H9 (cell line): ENCODE data around the gene HSDL2. TPM values are rescaled to one million over a fixed set of nuclear protein-coding genes. Genes with fewer than 3 reads are reported as not detected.

Source experiments
- DNase-seq: peaks from one replicate; pipeline ENCODE4 v3.0.0-alpha.2; 2017
- H2AFZ ChIP-seq: one replicate; pipeline ENCODE4 v1.6.1; 2013; ENCODE audit warnings: mild to moderate bottlenecking, low read length, control low read depth, moderate library complexity
- H2AK5ac ChIP-seq: 2 replicates; pipeline ENCODE4 v1.6.1; 2013; ENCODE audit warnings: low read length, control low read depth, mixed read lengths; ENCODE audit not compliant: insufficient read length
- H2BK120ac ChIP-seq: one replicate; pipeline ENCODE4 v1.6.1; 2013; ENCODE audit warnings: low read depth, mild to moderate bottlenecking, low read length, control low read depth, inconsistent platforms; ENCODE audit not compliant: poor library complexity, severe bottlenecking
- H2BK12ac ChIP-seq: 2 replicates; pipeline ENCODE4 v1.6.1; 2013; ENCODE audit warnings: low read length, control low read depth, mixed read lengths, low read depth; ENCODE audit not compliant: insufficient read length
- H2BK15ac ChIP-seq: 2 replicates; pipeline ENCODE4 v1.6.1; 2013; ENCODE audit warnings: low read depth, low read length, control low read depth
- H2BK20ac ChIP-seq: one replicate; pipeline ENCODE4 v1.6.1; 2013; ENCODE audit warnings: low read depth, mild to moderate bottlenecking, low read length, control low read depth, inconsistent platforms; ENCODE audit not compliant: poor library complexity, severe bottlenecking
- H2BK5ac ChIP-seq: 2 replicates; pipeline ENCODE4 v1.6.1; 2013; ENCODE audit warnings: low read length, control low read depth, mixed read lengths; ENCODE audit not compliant: insufficient read length
- H3K14ac ChIP-seq: 2 replicates; pipeline ENCODE4 v1.6.1; 2013; ENCODE audit warnings: low read length, control low read depth; ENCODE audit not compliant: insufficient read depth
- H3K18ac ChIP-seq: 2 replicates; pipeline ENCODE4 v1.6.1; 2013; ENCODE audit warnings: low read depth, mild to moderate bottlenecking, mixed read lengths, low read length, control low read depth; ENCODE audit not compliant: insufficient read length
- H3K23ac ChIP-seq: 2 replicates; pipeline ENCODE4 v1.6.1; 2013; ENCODE audit warnings: low read length, control low read depth, mixed read lengths, low read depth; ENCODE audit not compliant: insufficient read length
- H3K23me2 ChIP-seq: 2 replicates; pipeline ENCODE4 v1.6.1; 2013; ENCODE audit warnings: low read depth, mild to moderate bottlenecking, mixed read lengths, low read length, control low read depth; ENCODE audit not compliant: insufficient read length, poor library complexity, severe bottlenecking
- H3K27ac ChIP-seq: 2 replicates; pipeline ENCODE4 v1.5.1; 2013; ENCODE audit warnings: low read length, control low read depth, mixed read lengths, low read depth; ENCODE audit not compliant: insufficient read length
- H3K27me3 ChIP-seq: 2 replicates; pipeline ENCODE4 v1.6.1; 2013; ENCODE audit warnings: low read length, control low read depth, inconsistent platforms; ENCODE audit not compliant: insufficient read depth
- H3K4ac ChIP-seq: 2 replicates; pipeline ENCODE4 v1.6.1; 2013; ENCODE audit warnings: low read depth, mild to moderate bottlenecking, control low read depth, inconsistent platforms, low read length, moderate library complexity
- H3K4me1 ChIP-seq: 2 replicates; pipeline ENCODE4 v1.6.1; 2013; ENCODE audit warnings: low read length, control low read depth, inconsistent platforms; ENCODE audit not compliant: insufficient read depth
- H3K4me2 ChIP-seq: 2 replicates; pipeline ENCODE4 v1.6.1; 2013; ENCODE audit warnings: low read length, control low read depth, mixed read lengths; ENCODE audit not compliant: insufficient read length, insufficient read depth
- H3K56ac ChIP-seq: 2 replicates; pipeline ENCODE4 v1.6.1; 2013; ENCODE audit warnings: low read depth, mild to moderate bottlenecking, mixed read lengths, low read length, control low read depth; ENCODE audit not compliant: insufficient read length
- H3K79me1 ChIP-seq: 2 replicates; pipeline ENCODE4 v1.6.1; 2013; ENCODE audit warnings: low read depth, mild to moderate bottlenecking, moderate library complexity, low read length, control low read depth, inconsistent platforms; ENCODE audit not compliant: insufficient read depth, poor library complexity, severe bottlenecking
- H3K79me2 ChIP-seq: 2 replicates; pipeline ENCODE4 v1.6.1; 2013; ENCODE audit warnings: low read length, control low read depth, inconsistent platforms; ENCODE audit not compliant: insufficient read depth
- H3K9ac ChIP-seq: 2 replicates; pipeline ENCODE4 v1.6.1; 2013; ENCODE audit warnings: low read length, control low read depth, mixed read lengths; ENCODE audit not compliant: insufficient read length; ENCODE audit errors: extremely low read depth
- H3K9me3 ChIP-seq: one replicate; pipeline ENCODE4 v1.6.1; 2013; ENCODE audit warnings: low read depth, low read length, inconsistent platforms; ENCODE audit not compliant: control insufficient read depth
- H3T11ph ChIP-seq: one replicate; pipeline ENCODE4 v1.6.1; 2013; ENCODE audit warnings: mild to moderate bottlenecking, low read length, control low read depth, inconsistent platforms
- H4K20me1 ChIP-seq: one replicate; pipeline ENCODE4 v1.6.1; 2013; ENCODE audit not compliant: control insufficient read depth, insufficient read length, insufficient read depth
- H4K5ac ChIP-seq: 2 replicates; pipeline ENCODE4 v1.6.1; 2013; ENCODE audit warnings: low read depth, mild to moderate bottlenecking, mixed read lengths, low read length, control low read depth; ENCODE audit not compliant: insufficient read length
- H4K8ac ChIP-seq: replicated peaks from 2 replicates; pipeline ENCODE4 v1.6.1; 2013; ENCODE audit warnings: low read length, control low read depth, mixed read lengths, low read depth; ENCODE audit not compliant: insufficient read length
- H4K91ac ChIP-seq: 2 replicates; pipeline ENCODE4 v1.6.1; 2013; ENCODE audit warnings: low read depth, mild to moderate bottlenecking, moderate library complexity, mixed read lengths, low read length, control low read depth; ENCODE audit not compliant: insufficient read length
- H3K27ac Mint-ChIP-seq, 3 experiments: 2 replicates in 2 of 3; 3 replicates in 1 of 3; pipeline ENCODE4 v1.8.0; 2020 to 2021; ENCODE audit warnings: mixed read lengths in 3 of 3, mild to moderate bottlenecking in 1 of 3, moderate library complexity in 1 of 3
- H3K27me3 Mint-ChIP-seq: 2 replicates; pipeline ENCODE4 v1.8.0; 2021; ENCODE audit warnings: low read depth, mild to moderate bottlenecking, moderate library complexity, mixed read lengths
- H3K36me3 Mint-ChIP-seq, 3 experiments: 2 replicates in 2 of 3; 3 replicates in 1 of 3; pipeline ENCODE4 v1.8.0; 2020 to 2021; ENCODE audit warnings: low read depth in 3 of 3, mixed read lengths in 3 of 3; ENCODE audit not compliant: insufficient read depth in 1 of 3
- H3K4me1 Mint-ChIP-seq, 2 experiments: 2 replicates each; pipeline ENCODE4 v1.8.0; 2020; ENCODE audit warnings: mixed read lengths in 2 of 2
- H3K4me3 Mint-ChIP-seq, 2 experiments: 2 replicates in 1 of 2; 3 replicates in 1 of 2; pipeline ENCODE4 v1.8.0; 2020 to 2021; ENCODE audit warnings: mild to moderate bottlenecking in 2 of 2, mixed read lengths in 2 of 2, moderate library complexity in 1 of 2
- H3K9me3 Mint-ChIP-seq, 2 experiments: 2 replicates in 1 of 2; 3 replicates in 1 of 2; pipeline ENCODE4 v1.8.0; 2020; ENCODE audit warnings: mild to moderate bottlenecking in 2 of 2, mixed read lengths in 2 of 2, moderate library complexity in 1 of 2
- WGBS: extraction: QIAGEN DNeasy Blood & Tissue Kit; methylation state at CpG from one replicate; pipeline ENCODE4 v1.1.7; 2013; ENCODE audit warnings: missing lambda C conversion rate, low lambda C conversion rate, mixed read lengths; ENCODE audit not compliant: insufficient read length; ENCODE audit errors: extremely low coverage; 5-methylcytosine and 5-hydroxymethylcytosine counted together
- total RNA-seq: library from RNA; stranded (reverse); gene quantifications from 2 replicates; pipeline ENCODE4 v1.2.1, GENCODE V29; 2021
- TF ChIP-seq, protein P1 (sequence below): fragments of 200-600 bp; sonication (generic); conservative IDR thresholded peaks from 3 replicates; pipeline ENCODE4 v1.8.0; 2021; ENCODE audit warnings: antibody characterized with exemption, mild to moderate bottlenecking

The HSDL2 gene
- total RNA-seq, 1 experiment from 2014 or later, result 16.6 TPM

DNA sequence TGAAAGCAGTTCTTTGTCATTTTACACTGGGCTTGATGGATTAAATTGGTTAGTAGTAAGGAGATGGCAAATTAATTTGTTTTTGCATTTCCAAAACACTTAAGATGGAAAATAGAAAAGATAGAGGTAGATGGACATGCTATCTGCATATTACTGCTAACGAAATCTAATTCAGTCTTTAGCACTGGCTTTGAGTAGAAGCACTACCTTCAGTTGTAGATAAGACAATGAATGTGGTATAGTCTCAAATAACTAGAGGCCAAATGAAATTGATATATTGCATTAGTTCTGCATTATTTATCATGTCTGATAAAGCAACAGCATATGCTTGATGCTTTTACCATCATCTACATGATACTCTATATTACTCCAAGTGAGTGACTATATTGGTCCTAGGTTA is 140.2 kb downstream of the HSDL2 start:
- H3K9me3 ChIP-seq, result no peaks in the 10 kb centered on the region

More for the DNA sequence above, 140.2 kb downstream of the HSDL2 start:
- Histone ChIP-seq H3K23me2 (no peaks in the 10 kb centered on the region), H4K5ac (no peak overlapping the region), H4K8ac (no peak overlapping the region), H3T11ph (no peak overlapping the region), H4K20me1 (no peaks in the 10 kb centered on the region), H3K18ac (no peak overlapping the region), H4K91ac (no peak overlapping the region), H2BK120ac (no peak overlapping the region), H3K79me2 (peaks cover 14% of the 10 kb centered on the region; the same call in 1 of the 2 replicates), H2BK5ac (no peak overlapping the region), H3K14ac (no peak overlapping the region), H3K27ac (no peak overlapping the region), H3K56ac (no peak overlapping the region), H2AFZ (no peak overlapping the region), H2BK20ac (no peak overlapping the region), H3K4me1 (no peaks in the 10 kb centered on the region), H3K4ac (no peak overlapping the region), H2AK5ac (no peak overlapping the region), H3K4me2 (no peak overlapping the region), H2BK12ac (no peak overlapping the region), H3K27me3 (no peaks in the 10 kb centered on the region), H3K79me1 (peaks cover 14% of the 10 kb centered on the region), H3K23ac (no peak overlapping the region), H2BK15ac (no peak overlapping the region), H3K9ac (no peak overlapping the region)
- no peaks in the 10 kb centered on the region for H3K27me3 Mint-ChIP-seq
- H3K4me3 Mint-ChIP-seq, result no peak overlapping the region
- no peak overlapping the region for H3K27ac Mint-ChIP-seq
- no peaks in the 10 kb centered on the region for H3K9me3 Mint-ChIP-seq
- TF ChIP-seq, protein P1, sequence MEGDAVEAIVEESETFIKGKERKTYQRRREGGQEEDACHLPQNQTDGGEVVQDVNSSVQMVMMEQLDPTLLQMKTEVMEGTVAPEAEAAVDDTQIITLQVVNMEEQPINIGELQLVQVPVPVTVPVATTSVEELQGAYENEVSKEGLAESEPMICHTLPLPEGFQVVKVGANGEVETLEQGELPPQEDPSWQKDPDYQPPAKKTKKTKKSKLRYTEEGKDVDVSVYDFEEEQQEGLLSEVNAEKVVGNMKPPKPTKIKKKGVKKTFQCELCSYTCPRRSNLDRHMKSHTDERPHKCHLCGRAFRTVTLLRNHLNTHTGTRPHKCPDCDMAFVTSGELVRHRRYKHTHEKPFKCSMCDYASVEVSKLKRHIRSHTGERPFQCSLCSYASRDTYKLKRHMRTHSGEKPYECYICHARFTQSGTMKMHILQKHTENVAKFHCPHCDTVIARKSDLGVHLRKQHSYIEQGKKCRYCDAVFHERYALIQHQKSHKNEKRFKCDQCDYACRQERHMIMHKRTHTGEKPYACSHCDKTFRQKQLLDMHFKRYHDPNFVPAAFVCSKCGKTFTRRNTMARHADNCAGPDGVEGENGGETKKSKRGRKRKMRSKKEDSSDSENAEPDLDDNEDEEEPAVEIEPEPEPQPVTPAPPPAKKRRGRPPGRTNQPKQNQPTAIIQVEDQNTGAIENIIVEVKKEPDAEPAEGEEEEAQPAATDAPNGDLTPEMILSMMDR, result no peak
- WGBS, result no CpG with 5 or more reads among the region's 1 CpG
- no peak for DNase-seq
- peaks cover 18 to 21% of the 10 kb centered on the region in 2 experiments for H3K4me1 Mint-ChIP-seq
- H3K36me3 Mint-ChIP-seq, result no peaks in the 10 kb centered on the region
